ENCODE data around the gene ERC2. TPM values are rescaled to one million over a fixed set of nuclear protein-coding genes. Genes with fewer than 3 reads are reported as not detected.

The ERC2 gene
- total RNA-seq, 1 donor from 2014 or later = 48.3 TPM

DNA sequence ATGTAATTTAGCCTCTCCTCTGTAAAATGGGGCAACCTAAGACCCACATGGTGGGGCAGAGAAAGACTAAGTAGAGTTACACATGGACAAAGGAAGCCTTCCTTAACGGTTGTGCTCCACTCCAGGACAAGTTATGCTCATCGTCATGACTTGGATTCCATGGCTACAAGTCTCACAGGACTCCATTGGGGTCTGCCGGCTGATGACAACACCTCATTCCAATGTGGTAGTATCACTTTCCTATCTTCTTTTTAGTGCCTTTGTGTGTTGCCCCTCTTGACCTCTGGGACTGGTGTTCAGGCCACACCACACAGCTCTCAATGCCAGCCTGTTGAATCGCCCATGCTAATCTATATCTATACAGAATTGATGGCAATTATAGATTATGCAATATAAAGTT is 799.9 kb downstream of the ERC2 start:
- Mint-ChIP-seq H3K27ac (ENCODE audit: unreplicated experiment) (no peak overlapping the region), H3K4me3 (ENCODE audit: unreplicated experiment) (no peak overlapping the region), H3K4me1 (ENCODE audit: low read depth, unreplicated experiment) (no peaks in the 10 kb centered on the region), H3K36me3 (ENCODE audit: unreplicated experiment) (peaks cover 5% of the 10 kb centered on the region), H3K9me3 (ENCODE audit: unreplicated experiment) (no peaks in the 10 kb centered on the region), H3K27me3 (ENCODE audit: unreplicated experiment) (no peaks in the 10 kb centered on the region)
- TF ChIP-seq, protein P1, sequence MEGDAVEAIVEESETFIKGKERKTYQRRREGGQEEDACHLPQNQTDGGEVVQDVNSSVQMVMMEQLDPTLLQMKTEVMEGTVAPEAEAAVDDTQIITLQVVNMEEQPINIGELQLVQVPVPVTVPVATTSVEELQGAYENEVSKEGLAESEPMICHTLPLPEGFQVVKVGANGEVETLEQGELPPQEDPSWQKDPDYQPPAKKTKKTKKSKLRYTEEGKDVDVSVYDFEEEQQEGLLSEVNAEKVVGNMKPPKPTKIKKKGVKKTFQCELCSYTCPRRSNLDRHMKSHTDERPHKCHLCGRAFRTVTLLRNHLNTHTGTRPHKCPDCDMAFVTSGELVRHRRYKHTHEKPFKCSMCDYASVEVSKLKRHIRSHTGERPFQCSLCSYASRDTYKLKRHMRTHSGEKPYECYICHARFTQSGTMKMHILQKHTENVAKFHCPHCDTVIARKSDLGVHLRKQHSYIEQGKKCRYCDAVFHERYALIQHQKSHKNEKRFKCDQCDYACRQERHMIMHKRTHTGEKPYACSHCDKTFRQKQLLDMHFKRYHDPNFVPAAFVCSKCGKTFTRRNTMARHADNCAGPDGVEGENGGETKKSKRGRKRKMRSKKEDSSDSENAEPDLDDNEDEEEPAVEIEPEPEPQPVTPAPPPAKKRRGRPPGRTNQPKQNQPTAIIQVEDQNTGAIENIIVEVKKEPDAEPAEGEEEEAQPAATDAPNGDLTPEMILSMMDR (IDR thresholded peaks at IDR 0.05; ENCODE audit: partially characterized antibody, unreplicated experiment) = no peak
- no peak for DNase-seq

DNA sequence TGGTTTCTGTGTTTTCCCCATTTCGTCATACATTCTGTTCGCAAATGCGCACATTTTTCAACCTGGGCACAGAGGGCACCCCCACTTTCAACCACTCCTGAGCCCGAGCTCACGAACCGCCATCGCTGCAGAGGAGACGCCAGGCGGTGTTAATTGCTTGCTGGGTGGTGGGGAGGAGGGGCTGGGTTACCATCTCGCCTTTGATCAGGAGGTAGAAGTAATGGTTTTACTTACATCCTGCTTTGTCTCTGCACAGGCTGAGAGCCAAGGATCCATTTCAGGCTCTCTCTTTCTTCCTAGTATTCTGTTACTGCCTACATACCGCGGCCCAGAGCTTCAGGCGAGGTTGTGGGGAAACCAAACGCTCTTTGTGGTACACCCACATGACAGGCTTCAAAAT is 803.9 kb downstream of the ERC2 start:
- DNase-seq = no peak
- Mint-ChIP-seq H3K36me3 (ENCODE audit: unreplicated experiment) (peaks cover 5% of the 10 kb centered on the region), H3K9me3 (ENCODE audit: unreplicated experiment) (peaks cover 2% of the 10 kb centered on the region), H3K27me3 (ENCODE audit: unreplicated experiment) (peaks cover 2% of the 10 kb centered on the region), H3K4me3 (ENCODE audit: unreplicated experiment) (no peak overlapping the region), H3K27ac (ENCODE audit: unreplicated experiment) (no peak overlapping the region), H3K4me1 (ENCODE audit: low read depth, unreplicated experiment) (peaks cover 2% of the 10 kb centered on the region)
- TF ChIP-seq, protein P1 (IDR thresholded peaks at IDR 0.05; ENCODE audit: partially characterized antibody, unreplicated experiment) = no peak

DNA sequence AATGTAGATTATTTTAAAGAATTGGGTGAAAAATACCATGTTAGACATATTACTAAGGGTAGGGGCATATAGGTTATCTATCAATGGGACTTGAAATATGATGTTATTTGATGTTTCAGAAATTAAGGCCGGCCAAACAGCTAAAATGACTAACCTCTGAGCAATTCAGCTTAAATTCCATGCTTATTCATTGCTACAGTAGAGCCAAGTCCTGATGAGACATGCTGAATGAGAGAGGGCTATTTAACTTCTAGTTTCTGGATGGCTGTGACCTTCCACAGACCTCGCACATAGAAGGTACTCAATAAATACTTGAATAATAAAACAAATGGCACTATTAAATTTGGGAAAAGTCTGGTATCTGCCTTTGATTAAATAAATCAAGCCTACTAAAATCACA is 805.6 kb downstream of the ERC2 start:
- Mint-ChIP-seq H3K4me3 (ENCODE audit: unreplicated experiment) (no peak overlapping the region), H3K4me1 (ENCODE audit: low read depth, unreplicated experiment) (peaks cover 2% of the 10 kb centered on the region), H3K36me3 (ENCODE audit: unreplicated experiment) (peaks cover 5% of the 10 kb centered on the region), H3K27ac (ENCODE audit: unreplicated experiment) (no peak overlapping the region), H3K9me3 (ENCODE audit: unreplicated experiment) (peaks cover 2% of the 10 kb centered on the region), H3K27me3 (ENCODE audit: unreplicated experiment) (peaks cover 2% of the 10 kb centered on the region)
- TF ChIP-seq, protein P1 (IDR thresholded peaks at IDR 0.05; ENCODE audit: partially characterized antibody, unreplicated experiment) = no peak
- DNase-seq = no peak

DNA sequence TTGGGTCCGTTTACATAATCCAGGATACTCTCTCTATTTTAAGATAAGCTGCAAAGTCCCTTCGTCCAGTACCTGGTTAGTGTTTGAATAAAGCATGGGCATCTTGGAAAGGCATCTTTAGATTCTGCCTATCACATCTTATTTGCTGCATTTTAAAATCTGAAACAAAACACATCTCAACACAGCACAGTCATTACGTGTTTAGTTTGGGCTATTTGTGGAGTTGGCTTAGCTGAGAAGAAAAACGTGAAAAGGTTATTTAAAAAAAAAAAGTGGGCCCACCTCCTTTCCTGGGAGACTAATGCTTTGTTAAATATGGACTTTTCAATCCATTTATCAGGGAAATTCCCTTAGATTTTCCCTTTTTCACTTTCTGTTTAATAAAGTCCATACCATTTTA is 806.7 kb downstream of the ERC2 start:
- DNase-seq = no peak
- H3K4me3 Mint-ChIP-seq (ENCODE audit: unreplicated experiment) = no peak overlapping the region
- H3K27me3 Mint-ChIP-seq (ENCODE audit: unreplicated experiment) = peaks cover 2% of the 10 kb centered on the region
- H3K27ac Mint-ChIP-seq (ENCODE audit: unreplicated experiment) = no peak overlapping the region
- TF ChIP-seq, protein P1 (IDR thresholded peaks at IDR 0.05; ENCODE audit: partially characterized antibody, unreplicated experiment) = no peak
- H3K36me3 Mint-ChIP-seq (ENCODE audit: unreplicated experiment) = peaks cover 5% of the 10 kb centered on the region
- peaks cover 2% of the 10 kb centered on the region for H3K9me3 Mint-ChIP-seq (ENCODE audit: unreplicated experiment)
- peaks cover 2% of the 10 kb centered on the region for H3K4me1 Mint-ChIP-seq (ENCODE audit: low read depth, unreplicated experiment)

DNA sequence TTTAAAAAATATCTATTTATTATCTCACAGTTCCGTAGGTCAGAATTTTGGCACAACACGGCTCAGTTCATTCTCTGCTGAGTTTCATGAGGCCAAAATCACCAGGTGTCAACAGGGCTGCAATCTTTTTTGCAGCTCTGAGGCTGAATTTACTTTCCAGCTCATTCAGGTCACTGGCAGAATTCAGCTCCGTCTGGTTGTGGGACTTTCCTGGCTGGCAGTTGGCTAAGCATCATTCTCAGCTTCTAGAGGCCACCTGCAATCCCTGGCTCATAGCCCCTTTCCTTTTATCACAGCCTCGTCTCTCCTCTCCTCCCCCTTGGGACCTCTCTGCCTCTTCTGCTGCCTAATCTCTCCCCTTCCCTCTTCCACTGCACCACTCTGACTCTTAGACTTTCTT is 807.1 kb downstream of the ERC2 start:
- Mint-ChIP-seq H3K4me3 (ENCODE audit: unreplicated experiment) (no peak overlapping the region), H3K9me3 (ENCODE audit: unreplicated experiment) (peaks cover 2% of the 10 kb centered on the region), H3K27ac (ENCODE audit: unreplicated experiment) (no peak overlapping the region), H3K27me3 (ENCODE audit: unreplicated experiment) (peaks cover 2% of the 10 kb centered on the region), H3K36me3 (ENCODE audit: unreplicated experiment) (peaks cover 5% of the 10 kb centered on the region), H3K4me1 (ENCODE audit: low read depth, unreplicated experiment) (peaks cover 2% of the 10 kb centered on the region)
- no peak for DNase-seq
- TF ChIP-seq, protein P1 (IDR thresholded peaks at IDR 0.05; ENCODE audit: partially characterized antibody, unreplicated experiment) = no peak
